ENCODE data around the gene XAB2.

Gene XAB2

DNA sequence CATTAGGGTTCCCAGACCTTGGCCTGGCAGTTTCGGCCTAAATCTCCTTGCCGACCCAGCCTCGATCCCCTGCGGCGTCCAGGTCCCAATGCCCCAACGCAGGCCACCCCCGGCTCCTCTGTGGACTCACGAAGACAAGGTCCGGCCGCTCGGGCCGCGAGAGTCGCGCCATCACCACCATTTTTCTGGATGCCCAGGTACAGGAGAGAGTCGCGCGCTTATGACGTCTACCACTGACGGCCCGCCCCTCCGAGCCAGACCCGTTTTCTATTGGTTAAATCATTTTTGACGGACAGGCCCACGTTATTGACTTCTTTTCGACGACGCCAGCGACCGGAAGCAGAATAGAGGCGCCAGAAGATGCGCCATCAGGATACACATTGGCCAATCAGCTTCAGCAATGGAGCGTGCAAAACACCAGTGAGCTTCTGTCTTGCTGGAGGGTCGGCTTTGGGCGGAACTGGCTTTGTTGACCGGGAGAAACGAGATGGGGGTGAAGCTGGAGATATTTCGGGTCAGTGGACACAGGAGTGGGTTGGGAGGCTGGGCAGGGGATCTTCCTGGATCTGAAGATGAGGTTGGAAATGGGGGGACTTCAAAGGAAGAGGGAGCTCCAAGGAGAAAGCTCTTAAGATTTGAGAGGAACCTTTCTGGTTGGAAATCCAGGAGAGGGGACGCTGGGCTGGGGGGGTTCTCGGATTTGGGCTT lies at the start of gene XAB2, which contains the start of gene PET100:
Gene XAB2 (minus strand): TSS at position 199 of the 708 bp plus-strand sequence. CDS start 18 bp downstream, at position 181.
Gene PET100 (plus strand): TSS at position 447 of the 708 bp plus-strand sequence. CDS start 41 bp downstream, at position 488.
- peak; percentile 97 for DNase-seq

DNA sequence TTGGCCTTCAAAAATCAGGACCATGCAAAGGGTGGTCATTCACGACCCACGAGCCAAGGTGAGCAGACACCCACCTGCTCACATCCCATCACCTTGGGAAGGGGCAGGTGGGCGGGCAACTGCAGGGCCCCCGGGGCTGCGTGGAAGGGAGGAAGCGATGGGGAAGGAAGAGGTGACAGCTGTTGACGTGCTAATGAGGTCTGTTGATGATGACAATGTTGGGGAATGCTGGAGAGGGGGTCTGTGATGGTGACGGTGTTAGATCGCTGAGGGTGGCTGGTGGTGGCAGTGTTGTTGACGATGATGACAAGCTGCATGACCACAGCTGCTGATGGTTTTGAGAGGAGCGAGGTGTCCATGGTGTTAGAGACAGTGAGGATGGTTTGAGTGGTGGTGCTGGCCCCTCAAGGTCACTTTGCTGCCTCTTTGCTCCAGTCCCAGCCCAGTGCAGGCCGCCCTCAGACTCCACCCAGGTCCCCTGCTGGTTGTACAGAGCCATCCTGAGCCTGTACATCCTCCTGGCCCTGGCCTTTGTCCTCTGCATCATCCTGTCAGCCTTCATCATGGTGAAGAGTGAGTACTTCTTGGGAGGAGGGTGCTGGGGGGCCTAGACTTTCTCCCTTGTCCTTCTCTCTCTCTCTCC lies 48.4 kb upstream of the XAB2 start:
- no peak for DNase-seq

DNA sequence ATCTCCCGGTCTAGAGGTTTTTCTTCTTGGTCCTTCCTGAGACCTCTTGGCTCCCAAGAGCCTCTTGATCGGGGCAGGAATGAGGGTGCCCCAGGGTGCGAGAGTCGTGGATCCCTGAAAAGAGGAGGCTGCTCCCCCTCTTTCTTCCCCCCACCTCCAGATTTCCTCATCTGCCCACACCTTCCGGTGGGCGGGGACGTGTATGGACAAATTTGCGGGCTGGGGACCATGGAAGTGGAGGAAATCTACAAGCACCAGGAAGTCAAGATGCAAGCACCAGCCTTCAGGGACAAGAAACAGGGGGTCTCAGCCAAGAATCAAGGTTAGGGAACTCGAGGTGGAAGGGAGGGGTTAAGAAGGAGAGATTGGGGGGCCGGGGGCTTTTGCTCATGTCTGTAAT lies 47.5 kb upstream of the XAB2 start, which contains the start of gene MCEMP1:
Gene MCEMP1 (plus strand): TSS at position 237 of the 400 bp plus-strand sequence. CDS start 31 bp downstream, at position 268.
- no peak for DNase-seq

DNA sequence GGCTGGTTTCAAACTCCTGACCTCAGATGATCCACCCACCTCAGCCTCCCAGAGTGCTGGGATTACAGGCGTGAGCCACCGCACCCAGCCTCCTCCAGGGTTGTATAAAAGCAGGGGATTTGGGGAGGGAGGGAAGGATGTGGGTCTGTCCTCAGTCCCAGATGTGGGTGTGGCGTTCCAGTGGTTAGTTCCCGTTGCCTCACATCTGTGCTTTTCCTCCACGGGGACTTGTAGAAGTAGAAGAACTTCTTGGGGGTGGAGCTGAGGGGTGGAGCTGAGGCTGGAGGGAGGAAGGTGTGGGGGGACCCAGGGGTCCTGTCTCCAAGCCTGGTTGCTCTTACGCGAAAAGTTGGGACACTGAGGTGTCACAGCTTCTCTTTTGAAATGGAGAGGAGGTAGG lies 47.0 kb upstream of the XAB2 start:
- DNase-seq = no peak

DNA sequence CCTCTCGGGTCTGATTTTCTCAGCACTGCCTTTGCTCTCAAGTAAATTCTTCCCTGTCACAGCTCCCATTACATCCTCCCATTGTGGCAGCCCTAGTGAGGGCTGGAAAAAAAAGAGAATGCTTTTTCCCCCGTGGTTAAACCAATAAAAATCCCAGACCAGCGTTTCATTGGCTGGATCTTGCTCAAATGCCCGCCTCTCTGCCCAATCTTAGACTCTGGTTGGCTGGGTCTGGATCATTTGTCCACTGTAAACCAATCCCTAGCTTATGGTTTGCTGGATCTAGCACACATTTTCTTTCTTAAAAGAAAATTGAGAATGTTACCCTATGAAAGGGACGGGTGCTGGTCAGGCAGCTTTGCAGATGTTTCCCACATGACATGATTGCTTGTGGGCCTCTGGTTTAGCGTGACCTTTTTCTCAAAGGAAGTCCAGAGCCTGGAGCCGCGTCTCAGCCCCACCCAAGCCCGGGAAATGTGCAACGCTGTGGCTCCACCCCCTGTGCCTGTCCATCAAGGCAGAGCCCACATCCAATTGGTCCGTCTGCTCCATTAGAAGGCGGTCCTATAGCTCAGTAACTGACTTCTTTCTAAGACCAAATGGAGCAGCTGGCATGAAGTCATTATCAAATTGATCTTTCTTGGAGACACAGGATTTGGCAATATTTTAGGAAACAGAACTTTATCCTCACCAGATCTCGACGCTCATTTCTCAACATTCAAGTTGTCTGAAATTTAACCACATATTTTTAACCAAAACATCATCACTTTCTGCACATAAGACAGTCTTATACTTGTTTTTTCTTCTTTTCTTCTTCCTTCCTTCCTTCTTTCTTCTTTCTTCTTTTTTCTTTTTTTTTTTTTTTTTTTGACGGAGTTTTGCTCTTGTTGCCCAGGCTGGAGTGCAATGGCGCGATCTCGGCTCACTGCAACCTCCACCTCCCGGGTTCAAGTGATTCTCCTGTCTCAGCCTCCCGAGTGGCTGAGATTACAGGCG lies 45.0 kb upstream of the XAB2 start:
- DNase-seq = peak; percentile 40

DNA sequence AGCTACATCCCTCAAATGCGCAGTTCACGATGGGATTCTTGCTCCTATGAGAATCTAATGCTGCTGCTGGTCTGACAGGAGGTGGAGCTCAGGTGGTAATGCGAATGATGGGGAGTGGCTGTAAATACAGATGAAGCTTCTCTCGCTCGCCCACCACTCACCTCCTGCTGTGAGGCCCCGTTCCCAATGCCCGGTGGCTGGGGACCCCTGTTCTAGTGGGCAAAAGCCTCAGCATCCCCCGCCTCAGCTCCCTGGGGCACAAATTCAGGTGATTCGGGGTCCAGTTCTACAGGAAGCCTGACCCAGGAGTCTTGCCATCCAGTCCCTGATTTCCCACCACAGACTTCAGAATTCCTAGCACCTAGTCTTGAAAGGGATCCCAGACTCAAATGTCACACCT lies 43.2 kb upstream of the XAB2 start:
- no peak for DNase-seq

DNA sequence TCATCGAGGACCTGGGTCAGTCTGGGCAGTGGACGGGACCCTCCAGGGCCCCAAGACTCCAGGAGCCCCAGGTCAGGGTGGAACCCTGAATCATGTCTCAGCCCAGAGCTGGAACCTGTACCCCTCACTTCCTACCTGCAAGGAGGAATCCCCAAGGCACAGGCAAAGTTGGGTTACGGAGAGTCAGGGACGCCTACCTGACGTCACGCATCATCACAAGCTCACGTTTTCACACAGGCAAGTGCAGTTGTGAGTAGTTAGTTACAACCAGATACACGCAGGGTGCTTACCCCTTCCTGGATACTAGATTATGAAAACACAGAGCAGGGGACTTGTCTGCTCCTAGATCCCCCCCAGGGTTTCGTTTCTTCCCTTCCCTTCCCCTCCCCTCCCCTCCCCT lies 41.4 kb upstream of the XAB2 start:
- no peak for DNase-seq

DNA sequence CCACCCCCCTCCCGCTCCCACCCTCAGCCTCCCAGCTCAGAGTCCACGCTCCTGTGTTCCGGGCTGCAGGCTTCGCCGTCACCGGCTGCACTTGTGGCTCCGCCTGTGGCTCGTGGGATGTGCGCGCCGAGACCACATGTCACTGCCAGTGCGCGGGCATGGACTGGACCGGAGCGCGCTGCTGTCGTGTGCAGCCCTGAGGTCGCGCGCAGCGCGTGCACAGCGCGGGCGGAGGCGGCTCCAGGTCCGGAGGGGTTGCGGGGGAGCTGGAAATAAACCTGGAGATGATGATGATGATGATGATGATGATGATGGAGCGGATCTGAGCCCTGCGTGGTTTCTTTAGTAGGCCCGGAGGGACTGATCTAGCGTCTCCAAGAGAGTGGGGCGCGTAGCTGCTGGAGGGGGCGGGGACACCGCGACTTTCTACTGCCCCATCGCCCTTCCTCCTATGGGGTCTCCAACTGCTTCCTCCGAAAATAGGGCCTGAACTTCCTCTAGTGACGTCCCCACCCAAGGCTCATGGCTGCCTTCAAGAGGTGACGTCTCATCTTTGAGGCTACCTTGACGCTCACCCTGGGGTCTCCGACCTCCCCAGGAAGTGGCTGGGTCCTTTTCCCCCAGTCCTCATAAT lies 40.9 kb upstream of the XAB2 start:
- no peak for DNase-seq

DNA sequence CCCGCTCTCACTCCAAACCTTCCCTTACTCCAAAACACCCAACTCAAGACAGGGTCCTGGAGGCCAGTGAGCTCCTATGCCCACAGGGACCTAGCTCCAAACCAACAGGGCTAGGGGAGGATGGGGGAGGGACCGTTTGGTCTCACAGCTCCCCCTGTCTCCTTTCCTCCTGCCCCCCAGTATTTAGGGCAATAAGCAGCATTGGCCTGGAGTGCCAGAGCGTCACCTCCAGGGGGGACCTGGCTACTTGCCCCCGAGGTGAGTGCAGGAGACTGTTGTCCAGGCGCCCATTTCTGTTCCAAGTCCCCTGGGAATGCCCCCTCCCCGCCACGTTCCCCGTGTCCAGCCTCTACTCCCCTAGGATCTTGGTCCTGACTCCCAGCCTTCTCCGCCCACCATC lies 40.3 kb upstream of the XAB2 start:
- DNase-seq = no peak

DNA sequence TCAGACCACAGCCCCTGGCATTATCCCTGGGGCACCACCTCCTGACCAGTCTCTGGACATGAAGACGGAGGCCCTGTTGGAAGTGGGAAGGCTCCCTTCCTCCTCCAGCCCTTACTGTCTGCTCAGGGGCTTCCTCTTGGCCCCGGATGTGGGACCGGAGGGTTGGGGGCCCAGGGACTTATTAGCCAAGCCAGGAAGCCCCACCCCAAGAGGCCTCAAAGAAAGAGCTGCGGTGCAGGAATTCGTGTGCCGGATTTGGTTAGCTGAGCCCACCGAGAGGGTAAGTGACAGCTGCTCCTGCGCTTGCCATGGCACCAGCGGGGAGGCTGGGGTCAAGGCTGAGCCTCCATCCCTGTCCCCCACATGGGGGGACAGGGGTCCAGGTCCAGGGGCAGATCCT lies 39.5 kb upstream of the XAB2 start, which contains the start of gene RETN:
Gene RETN (plus strand): TSS at position 208 of the 400 bp plus-strand sequence. CDS start 278 bp downstream, outside the sequence.
- no peak for DNase-seq

DNA sequence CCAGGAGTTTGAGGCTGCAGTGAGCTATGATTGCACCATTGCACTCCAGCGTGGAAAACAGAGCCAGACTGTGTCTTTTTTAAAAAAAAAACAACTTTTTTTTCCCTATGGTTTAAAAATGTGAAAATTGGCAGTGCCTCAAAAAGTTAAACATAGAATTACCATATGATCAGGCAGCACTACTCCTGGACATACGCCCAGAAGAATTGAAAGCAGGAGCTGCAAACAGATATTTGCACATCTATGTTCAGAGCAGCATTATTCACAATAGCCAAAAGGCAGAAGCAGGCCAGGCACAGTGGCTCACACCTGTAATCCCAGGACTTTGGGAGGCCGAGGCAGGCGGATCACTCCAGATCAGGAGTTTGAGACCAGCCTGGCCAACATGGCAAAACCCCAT lies 35.7 kb upstream of the XAB2 start:
- DNase-seq = no peak

DNA sequence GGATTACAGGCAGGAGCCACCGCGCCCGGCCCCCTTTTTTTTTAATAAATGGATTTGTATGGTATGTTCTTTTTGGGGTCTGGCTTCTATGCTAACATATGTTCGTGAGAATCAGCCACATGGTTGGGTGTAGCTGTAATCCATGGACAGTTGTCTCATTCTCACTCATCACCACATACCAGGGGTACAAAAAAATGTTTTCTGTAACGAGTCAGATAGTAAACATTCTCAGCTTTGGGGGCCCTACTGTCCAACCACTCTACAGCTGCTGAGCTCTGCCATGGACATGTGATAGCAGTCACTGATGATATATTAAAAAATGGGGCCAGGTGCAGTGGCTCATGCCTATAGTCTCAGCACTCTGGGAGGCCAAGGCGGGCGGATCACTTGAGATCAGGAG lies 34.4 kb upstream of the XAB2 start:
- no peak for DNase-seq

DNA sequence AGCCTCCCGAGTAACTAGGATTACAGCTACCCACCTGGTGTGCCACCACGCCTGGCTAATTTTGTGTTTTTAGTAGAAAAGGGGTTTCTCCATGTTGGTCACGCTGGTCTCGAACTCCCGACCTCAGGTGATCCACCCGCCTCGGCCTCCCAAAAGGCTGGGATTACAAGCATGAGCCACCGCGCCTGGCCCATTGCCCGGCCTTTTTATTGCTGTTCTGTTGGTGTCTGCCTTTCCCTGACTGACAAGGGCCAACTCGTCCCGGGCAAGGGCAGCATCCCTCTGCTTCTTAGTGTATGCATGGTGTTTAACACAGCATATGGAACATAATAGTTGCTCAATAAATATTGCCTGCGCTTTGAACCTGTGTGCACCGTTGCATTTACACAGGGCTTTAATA lies 33.3 kb upstream of the XAB2 start:
- DNase-seq = no peak

DNA sequence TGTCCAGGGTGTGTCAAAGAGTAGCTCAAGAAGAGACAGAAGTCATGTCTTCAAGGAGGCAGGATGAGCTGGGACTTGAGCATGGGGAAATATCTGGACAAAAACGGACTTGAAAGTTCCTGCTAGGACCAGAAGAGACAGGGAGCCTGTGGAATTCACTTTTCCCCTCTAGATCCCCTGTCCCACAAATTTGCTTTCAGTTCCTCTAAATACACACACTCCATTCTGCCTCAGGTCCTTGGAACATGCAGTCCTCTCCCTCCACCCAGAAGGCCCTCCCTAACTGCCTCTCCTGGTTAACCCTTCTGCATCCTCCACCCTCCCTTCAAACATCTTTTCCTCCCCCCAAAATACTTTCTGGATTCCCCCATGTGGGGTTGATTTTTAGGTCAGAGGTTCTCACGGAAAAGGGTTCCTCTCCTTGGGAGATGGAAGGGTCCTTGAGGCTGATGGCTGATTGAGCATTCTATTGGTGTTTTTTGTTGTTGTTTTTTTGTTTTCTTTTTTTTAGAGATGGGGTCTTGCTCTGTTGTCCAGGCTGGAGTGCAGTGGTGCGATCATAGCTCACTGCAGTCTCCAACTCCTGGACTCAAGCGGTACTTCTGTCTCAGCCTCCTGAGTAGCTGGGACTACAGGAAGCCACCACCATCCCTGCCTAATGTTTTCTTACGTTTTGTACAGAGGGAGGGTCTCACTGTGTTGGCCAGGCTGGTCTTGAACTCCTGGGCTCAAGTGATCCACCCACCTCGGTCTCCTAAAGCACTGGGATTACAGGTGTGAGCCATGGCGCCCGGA lies 32.6 kb upstream of the XAB2 start:
- DNase-seq = no peak

DNA sequence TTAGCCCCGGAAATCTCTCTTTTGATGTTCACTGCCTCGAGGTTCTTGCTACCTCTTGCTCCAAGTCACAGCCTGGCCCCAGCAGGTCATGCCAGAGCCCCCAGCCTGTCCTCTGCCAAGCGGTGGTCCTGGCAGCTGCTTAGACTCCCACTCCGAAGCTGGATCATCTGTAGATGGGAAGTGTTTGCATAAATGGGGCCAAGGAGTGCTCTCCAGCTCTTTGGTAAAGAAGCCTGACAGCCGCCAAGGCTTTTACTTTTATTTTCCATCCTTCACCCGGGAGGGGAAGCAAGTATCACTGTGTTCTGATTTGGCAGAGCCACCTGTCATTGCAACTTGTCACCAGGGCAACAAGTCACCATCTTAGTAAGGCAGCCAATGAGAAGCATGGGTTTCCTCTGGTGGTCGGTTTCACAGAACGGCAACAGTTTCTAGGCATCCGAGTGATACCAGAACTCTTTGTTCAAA lies 28.9 kb upstream of the XAB2 start:
- peak; percentile 52 for DNase-seq

DNA sequence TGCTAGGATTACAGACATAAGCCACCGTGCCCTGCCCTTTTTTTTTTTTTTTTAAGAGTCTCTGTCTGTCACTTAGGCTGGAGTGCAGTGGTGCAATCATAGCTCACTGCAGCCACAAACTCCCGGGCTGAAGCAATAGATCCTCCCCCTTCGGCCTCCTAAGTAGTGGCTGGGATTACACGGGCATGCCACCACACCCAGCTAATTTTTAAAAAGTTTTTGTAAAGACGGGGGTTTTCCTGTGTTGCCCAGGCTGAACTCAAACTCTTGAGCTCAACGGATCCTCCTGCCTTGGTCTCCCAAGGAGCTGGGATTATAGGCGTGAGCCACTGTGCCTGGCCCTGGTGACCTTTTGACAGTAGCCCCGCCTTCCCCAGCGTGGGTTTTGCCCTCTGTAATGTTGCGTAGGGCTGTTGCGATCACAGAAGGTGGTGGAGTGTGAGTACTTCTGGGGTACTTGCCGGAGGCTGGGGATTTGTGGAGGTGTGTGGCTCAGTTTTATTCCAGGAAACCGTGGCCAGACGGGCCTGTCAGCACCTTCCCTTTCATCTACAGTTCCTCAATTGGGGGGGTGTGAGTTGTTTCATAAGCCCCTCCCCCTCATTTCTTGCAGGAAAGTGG lies 27.9 kb upstream of the XAB2 start:
- DNase-seq = no peak

DNA sequence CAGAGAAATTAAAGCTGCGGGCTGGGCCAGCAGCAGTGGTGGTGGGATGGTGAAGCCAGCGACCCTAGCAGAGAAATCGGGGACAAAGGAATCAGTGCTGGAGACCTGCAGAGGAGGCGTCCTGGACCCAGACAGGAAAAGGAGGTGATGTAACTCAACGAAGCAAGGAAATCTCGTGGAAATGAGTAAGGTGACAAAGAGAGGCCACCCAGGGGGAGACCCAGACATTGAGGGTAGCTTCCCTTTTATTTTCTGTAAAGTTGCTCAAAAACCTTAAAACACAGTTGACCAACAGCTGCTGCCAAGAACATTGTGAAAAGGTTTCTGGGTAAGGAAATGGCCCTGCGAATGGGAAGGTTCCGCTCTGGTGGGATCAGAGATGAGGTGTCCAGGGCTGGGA lies 26.2 kb upstream of the XAB2 start:
- no peak for DNase-seq

DNA sequence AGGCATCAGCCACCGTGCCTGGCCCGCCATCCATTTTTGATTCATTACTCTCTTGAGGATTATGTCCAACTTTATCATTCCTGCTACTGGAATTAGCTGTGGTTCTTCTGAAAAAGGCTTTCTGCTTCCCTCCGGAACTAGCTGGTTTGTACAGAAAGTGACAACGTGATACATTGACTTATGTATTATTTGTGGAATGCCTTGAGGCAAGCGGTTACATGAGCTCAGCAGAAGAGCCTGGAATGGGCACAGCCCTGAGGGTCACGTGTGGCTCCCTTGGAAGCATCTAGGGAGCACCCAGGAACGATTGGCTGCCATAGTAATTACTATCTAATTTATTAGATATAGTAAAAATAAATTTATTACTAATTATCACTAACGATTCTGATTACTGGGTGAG lies 25.1 kb upstream of the XAB2 start:
- no peak for DNase-seq

DNA sequence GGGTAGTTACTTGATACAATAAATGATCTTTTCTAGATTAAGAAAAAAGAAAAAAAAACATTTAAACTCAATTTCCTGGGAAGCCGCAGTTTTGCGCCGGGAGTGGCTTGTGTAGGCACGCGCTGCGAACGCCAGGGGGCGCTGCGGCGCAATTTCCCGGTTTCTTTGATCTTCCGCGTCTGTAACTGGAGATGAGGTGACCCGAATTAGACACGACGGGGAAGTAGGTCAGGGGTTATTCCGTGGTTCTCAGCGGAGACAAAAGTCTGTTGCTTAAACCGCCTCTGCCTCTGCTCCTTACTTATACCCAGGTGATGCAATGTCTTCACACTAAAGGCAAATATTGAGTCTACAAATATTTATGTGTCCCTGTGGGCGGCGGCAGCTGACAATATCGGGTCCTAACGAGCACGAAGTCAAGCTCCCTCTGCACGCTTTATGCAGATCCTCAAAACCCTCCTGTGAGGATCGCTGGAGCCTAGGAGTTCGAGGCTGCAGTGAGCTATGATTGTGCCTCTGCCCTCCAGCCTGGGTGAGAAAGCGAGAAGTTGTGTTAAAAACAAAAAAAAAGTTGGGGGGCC lies 22.8 kb upstream of the XAB2 start:
- peak; percentile 62 for DNase-seq

DNA sequence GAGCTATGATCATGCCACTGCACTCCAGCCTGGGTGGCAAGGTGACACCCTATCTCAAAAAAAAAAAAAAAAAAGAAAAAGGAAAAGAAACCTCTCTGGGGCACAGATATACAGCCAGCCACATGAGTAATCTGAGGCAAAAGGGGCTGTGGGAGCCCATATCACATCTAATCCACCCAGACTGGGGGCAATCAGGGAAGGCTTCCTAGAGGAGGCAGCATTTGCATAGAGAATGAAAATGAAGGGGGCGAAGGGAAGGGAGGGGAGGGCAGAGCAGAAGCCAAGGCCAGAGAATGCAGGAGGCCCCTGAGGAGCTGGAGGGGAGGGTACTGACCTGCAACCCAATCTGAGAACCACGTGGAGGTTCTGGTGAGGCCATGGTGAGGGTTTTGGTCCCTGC lies 20.8 kb upstream of the XAB2 start:
- no peak for DNase-seq

Measured in NCI-H1436 (cell line).